ENCODE results near the gene IL23A.
A peak's percentile ranks its signal among the peaks of the same experiment; 100 is the strongest.
"Not testable (repeated sequence)": the region's sequence is repeated elsewhere in the genome, so short reads cannot be mapped to it uniquely, and the experiment has no call there.

The IL23A gene

DNA sequence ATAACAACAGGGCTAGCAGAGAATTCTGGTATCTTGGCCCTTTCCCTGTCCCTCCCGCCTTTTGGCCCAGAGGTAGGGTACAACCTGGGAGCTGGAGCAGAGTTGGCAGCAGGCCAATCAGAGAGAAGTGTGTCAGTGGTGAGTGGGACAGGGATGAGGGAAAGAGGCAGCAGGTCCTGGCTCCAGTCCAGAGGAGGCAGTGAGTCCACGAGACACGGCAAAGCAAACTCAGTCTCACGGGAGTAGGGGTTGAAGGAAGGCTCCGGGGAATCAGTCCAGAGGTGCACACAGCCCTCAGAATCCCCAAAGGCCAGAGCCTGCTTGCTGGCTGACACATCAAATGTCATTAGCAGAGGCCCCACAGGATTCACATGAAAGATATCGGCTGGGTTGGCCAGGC, 12.2 kb upstream of the IL23A start:
- no peak for DNase-seq

DNA sequence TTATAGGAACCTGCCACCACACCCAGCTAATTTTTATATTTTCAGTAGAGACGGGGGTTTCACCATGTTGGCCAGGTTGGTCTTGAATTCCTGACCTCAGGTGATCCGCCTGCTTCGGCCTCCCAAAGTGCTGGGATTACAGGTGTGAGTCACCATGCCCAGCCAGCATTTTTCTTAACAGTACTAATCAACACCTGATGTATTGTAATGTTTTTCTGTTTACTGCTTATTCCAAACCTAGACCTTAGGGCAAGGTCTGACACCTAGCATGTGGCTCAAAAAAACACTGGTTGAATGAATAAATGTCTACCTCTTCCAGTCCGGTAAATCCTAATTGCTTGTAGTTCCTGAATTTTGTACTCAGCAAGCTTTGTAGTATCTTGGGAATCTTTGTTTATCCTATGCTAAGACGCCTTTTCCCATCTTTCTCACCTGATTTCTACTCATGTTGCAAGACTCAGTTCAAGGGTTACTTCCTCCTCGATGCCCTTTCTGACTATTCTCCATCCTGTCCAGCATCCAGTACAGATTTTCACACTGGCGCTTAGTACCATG, 7.7 kb upstream of the IL23A start:
- no peak for DNase-seq

DNA sequence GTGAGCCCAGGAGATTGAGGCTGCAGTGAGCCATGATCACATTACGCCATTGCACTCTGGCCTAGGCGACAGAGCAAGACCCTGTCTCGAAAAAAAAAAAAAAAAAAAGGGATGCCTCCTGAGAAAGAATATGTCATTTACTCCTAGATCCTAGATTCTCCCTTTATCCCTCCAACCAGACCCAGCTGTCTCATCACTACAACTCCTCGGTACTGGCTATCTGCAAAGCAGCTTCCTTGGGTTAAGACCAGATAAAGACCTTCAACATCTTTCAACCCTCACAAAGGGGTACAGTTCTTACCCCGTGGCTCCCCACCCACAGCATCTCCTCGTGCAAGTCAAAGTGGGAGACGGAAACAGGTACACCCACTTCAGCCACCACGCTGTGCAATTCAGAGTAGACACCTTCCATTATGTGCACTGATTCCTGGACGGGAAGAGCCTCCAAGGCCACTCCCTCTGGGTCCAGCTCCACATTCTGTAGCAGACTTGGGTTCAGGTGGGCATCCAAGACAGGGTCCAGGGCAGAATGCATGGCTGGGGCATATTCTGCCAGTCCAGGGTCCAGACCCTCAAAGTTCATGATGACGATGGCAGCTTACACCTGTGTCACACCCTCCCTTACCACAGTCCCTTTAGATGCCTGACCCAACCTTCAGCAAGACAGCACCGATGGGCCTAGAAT, 6.0 kb upstream of the IL23A start:
- no peak for DNase-seq

DNA sequence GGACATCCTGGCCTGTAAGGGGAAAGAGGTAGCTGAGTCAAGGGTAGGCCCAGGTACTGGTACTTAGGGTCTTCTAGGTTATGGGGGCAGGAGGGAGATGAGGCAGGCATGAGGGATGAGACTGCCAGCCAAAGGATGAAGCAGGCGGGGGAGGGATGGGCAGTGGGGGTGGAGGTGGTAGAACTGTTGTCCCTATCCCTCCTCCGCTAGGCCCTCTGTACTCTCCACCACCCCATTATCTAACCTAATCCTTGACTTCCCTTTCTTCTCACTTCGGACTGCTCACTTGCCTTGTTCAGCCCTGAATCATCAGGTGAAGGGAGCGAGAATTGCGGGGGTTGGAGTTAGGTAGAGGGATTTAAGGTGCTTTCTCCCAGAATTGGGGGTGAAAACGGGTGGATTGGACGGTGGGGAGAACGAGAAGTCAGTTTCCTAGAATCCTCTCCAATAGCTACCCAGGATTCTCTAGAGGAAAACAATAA, 5.4 kb upstream of the IL23A start:
- no peak for DNase-seq

DNA sequence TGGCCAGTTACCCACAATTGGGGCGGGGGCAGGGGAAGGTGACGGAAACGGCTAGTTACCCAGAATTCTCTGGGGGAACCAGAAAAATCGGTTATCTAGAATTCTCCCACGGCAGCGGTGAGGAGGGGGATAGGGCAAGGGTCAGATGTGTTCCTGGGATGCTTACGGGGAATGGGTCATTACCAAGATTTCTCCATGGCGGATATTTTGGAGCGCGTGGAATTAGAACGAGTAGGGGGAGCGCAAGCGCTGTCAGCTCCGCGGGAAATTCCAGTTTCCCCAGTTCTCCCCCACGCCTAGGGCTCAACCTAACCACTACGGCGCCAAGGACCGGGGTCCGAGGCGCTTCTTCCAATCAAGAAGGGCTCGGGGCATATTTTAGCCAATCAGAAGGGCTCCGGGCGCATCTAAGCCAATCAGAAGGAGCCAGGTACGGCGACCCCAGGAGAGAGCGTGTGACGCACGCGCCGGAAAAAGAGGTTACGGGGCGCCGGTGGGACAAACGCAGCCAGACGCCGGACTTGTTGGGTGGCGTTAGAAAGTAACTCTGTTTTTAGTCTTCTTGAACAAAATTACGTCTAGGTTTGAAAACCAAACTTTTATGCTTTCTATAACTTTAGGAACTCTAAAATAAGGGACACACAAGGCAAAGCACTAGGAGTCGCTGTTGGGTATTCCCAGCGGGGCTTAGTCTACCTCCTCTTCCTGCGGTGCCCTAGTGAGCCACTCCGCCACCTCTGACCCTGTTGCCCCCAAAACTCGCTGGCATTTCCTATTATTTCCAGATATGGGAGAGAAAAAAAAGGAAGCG, 4.8 kb upstream of the IL23A start, which contains the start of gene PAN2:
Gene PAN2, minus strand, starts transcription at position 322 of the 811 bp plus-strand sequence. CDS start 906 bp downstream, outside the sequence.
- peak; percentile 94 for DNase-seq

DNA sequence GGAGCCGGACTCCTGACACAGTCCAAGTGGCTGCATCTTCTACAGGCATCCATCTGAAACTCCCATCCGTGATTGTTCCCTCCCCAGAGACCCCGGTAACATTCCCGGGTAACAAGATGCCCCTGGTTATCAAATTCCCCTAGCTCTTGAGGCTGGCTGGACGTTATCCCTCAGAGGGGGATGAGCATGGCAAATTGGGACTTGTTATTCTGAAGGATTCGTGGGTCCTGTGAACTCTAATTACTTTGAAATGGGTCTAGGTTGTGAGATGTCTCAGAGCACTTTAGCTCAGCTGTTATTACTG, 4.2 kb upstream of the IL23A start:
- no peak for DNase-seq

DNA sequence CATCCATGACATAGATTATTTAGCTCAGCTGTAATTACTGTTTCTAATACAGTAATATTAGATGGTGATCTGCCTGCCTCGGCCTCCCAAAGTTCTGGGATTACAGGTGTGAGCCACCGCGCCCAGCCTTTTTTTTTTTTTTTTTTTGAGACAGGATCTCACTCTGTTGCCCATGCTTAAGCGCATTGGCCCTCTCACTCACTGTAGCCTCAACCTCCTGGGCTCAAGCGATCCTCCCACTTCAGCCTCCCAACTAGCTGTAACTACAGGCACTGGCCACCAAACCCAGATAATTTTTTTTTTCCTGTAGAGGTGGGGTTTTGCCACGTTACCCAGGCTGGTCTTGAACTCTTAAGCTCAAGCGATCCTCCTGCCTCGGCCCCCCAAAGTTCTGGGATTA, 3.2 kb upstream of the IL23A start:
- DNase-seq: not testable (repeated sequence)

DNA sequence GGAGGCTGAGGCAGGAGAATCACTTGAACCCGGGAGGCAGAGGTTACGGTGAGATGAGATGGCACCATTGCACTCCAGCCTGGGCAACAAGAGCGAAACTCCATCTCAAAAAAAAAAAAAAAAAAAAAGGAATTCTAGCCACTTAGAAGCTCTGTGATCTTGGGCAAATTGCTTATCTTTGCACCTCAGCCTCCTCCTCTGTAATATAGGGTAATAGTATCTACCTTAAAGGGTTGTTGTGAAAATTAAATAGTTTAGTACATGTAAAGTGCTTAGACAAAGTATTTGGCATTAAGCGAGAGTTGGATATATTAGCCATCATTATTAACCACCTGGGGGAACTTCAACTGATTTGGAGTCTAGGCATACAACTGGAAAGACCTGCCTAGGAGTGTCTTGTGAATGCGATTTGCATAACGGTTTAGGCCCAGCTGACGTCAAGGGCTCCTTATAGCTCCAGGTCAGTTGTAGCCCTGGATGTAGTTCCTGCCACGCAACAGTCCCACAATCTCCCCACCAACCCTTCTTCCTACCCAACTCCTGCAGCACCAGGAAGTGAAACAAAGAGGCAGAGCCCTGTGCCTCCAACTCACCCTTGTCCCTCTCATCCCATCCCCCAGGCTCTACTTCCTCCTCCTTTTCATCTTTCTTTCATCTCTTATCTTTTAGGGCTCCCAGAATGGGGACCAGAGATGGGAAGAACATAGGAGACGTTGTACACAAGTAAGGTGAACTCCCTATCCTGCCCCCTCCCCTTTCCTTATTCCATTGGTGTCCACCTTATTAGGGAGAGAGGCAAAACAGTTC, 2.1 kb upstream of the IL23A start:
- DNase-seq: no peak

DNA sequence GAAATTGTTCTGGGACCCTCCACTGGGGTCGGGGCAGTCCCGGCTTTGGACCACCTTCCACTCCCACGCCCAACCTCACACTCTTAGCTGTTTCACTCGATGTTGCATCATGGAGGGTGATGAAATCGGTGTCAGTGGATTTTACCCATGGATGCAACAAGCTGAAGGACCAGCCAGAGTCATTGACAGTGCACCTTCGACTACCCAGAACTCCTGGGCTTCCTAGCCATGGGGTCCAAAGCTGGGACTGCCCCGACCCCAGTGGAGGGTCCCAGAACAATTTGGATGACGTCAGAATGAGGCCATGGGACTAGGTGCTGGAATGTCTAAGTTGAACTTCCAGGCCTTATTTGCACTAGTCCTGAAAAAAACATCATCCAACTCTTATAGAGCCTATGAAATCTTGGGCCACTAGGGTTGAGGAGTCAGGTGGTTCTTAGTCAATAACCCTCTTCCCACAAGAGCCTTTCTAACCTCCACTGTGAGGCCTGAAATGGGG, 882 bp upstream of the IL23A start:
- no peak for DNase-seq

DNA sequence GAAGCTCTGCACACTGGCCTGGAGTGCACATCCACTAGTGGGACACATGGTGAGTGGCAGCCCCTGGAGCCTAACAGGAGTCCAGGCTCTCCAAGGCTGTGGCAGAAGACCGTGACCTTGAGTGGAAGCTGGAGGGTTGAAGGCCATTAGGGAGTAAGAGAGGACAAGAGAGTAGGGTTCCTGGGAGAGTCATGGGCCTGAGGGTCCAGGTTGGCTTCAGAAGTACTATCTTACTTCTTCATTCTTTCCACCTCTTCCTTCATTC, 406 bp downstream of the IL23A start:
- DNase-seq: no peak

DNA sequence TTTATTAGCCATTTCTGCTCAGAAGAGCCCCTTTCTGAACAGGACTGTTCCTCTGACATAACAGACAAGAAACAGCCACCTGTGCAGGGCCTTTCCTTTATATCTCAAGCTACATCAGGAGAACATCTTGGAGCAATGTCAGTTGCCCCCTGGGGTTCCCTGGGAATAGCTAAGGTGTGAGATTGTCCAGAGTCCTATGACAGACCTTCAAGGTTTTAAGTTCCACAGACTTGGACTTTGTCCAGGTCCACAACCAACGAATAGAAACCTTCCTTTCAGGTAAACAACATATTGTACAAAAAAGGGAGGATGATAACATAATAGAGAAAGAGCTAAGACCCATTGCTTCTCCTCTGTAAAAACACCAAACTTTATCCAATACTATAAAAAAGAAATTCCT, 2.9 kb downstream of the IL23A start:
- DNase-seq: no peak

DNA sequence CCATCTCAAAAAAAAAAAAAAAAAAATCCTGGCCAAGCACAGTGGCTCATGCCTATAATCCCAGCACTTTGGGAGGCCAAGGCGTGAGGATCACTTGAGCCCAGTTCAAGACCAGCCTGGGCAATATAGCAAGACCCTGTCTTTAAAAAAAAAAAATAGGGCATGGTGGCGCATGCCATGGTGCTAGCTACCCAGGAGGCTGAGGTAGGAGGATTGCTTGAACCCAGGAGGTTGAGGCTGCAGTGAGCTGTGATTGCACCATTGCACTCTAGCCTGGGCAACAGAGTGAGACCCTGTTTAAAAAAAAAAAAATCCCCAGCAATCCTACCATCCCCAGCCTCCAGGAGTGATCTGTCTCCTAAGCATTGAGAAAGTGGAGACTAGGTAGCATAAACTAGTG, 3.6 kb downstream of the IL23A start:
- DNase-seq: not testable (repeated sequence)

DNA sequence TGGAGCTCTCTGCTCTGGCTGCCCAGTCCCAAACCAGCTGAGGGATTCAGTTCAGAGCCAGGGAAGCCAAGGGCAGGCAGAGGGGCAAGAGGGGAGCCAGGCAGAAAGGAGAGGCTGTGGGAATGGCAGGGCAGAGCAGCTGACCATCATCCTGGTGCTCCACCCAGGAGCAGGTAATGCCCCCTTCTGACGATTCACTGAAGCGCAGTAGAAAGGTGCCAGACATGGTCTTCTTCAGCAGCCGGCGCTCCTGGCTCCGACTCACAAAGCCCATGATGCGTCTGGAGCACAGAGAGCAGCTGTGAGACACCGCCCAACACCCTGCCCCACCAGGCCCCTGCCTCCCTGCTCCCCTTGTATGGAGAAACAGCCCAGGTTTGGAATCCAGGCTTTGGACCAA, 8.0 kb downstream of the IL23A start:
- DNase-seq: no peak

DNA sequence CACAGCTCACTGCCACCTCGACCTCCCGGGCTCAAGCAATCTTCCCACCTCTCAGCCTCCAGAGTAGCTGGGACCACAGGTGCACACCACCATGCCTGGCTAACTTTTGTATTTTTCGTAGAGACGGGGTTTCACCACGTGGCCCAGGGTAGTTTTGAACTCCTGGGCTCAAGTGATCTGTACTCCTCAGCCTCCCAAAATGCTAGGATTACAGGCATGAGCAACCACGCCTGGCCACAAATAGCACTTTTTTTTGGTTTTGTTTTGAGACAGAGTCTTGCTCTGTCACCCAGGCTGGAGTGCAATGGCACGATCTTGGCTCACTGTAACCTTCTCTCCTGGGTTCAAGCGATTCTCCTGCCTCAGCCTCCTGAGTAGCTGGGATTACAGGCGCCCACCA, 8.6 kb downstream of the IL23A start:
- not testable (repeated sequence) for DNase-seq

DNA sequence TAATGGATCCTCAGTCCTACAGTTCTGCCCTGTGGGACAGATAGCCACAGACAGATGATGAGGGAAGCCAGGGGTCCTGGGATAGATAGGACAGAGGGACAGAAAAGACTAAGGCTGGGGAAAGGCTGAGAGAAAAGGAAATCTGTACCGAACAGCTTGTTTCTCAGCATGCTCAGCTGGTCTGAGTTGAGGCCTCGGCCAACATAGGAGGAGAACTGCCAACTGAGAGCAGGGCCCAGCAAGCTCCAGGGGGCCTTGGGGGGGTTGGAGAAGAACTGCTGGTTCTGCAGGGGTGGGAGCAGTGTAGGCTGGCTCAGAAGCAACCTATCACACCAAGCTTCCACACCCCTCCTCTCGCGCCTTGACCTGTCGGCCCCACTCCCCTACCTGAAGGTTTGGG, 10.1 kb downstream of the IL23A start:
- DNase-seq: no peak

DNA sequence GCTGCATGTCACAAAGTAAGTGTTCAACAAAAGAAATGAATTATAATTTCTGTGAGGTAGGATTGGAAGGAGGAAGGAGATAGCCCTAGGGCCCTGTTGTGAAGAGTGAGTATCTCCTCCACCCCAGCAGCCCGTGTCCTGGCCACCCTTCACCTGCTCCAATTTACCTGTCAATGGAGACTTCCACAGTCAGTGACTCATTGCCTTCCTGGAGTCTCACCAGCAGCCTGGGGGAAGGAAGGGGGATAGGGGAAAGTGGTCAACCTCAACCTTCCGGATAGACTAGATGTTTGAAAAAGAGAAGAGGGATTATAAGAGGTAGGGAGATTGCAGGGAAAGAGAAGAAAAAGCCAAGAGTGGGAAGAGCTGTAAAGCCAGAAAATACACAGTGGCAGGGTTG, 12.0 kb downstream of the IL23A start:
- DNase-seq: no peak

DNA sequence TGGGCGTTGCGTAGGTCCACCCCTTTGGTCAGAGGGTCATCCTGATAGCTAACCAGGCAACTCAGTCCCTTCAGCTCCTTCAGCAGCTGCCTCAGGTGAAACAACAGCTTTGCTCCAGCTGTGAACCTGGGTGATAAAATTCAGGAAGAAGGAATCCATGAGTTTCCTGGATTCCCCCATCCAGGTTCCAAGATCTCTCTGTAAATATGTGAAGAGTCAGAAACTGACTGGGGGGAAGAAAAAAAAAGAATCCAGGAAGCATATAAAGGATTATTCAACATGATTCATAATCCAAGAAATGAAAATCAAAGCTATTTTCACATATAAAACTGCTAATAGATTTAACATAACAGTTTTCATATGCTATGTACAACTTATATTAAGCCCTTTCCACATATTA, 12.6 kb downstream of the IL23A start:
- DNase-seq: no peak

DNA sequence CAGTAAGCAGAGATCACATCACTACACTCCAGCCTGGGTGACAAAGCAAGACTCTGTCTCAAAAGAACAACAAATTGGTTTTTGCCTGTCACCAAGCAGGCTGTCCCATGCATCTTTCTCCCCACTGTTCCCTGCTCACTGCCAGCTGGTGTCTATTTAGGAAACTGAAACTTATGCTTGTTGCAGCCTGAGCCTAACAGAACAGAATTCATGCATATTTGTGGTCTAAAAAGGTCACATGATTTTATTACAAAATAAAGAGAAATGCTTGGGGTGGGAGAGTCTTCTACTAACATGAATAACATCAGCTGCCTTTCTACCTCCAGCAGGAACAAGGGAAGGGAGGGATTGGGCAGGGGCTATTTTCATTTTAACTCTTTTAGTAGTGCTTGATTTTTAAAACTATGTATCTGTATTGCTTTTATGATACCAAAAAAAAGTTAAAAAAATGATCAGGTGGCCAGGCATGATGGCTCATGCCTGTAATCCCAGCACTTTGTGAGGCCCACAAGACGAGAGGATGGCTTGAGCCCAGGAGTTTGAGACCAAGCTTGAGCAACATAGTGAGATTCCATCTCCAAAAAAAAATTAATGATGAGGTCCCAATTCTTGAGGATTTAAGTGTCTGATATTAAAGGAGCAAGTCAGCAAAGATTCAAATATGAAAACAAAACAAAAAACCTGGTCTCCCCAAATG, 20.3 kb downstream of the IL23A start:
- DNase-seq: no peak

DNA sequence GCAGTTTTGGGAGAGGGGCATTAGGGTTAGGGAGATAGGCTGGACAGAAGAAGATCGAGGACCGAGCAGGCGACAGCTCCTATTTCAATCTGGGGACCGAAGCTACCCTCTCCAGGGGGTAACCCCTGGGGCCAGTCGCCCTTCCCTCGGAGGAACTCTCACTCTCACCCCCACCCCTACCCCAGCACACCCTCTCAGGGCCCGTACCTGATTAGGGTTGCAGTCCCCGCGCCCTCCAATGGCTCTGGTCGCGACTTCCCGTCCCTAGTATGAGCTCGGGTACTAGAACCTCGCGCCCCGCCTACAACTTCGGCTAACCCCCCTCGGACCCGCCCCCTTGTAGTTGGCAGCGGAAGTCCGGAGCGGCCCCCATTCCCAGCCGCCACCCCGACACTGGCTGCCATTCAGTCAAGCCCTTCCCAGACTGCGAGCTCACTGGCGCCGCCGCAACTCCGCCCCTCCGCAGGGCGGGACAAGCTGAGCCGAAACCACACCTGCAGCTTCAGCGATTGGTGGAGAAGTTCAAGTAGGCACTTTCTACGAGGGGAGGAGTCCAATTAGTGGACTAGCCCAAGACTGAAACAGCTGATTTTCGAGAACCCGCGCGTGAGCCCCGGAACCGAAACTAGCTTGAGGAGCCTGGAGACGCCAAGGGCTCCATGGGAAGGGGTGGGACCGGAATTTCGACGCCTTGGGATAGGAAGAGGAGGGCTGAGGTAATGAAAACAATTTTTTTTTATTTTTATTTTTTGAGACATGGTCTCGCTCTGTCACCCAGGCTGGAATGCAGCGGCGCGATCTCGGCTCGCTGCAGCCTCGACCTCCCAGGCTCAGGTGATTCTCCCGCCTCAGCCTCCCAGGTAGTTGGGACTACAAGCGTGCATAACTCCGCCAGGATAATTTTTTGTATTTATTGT, 21.4 kb downstream of the IL23A start, which contains the start of gene STAT2:
Gene STAT2, minus strand, starts transcription at position 257 of the 917 bp plus-strand sequence. CDS start 3,536 bp downstream, outside the sequence.
- peak; percentile 98 for DNase-seq

DNA sequence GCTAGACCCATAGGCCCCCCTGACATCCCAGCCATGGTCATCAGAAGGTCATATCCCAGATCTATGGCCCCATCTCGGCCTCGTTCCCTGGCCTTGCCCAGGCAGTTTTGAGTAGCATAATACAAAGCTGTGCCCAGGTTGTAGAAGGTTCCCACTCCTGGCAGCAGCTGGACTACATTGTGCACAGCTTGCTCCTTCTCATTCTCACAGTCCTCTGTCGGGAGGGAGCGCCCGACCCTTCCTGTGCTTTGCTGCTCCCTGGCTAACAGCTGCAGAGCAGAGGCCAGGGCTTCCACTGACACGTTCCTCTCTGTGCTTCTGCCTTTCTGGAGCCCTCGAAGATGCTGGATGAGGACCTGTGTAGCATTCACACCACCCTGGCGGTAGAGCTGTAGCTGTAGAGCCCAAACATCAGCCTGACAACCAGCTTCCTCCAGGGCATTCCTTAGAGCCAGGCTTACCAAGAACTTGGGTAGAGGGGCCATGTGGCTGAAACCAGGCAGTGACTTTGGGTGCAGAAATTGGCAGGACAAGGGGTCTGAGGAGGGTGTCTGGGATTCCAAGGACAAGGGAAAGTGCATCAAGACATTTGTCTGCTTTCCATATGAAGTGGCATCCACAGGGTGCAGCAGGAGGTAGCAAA, 22.9 kb downstream of the IL23A start:
- no peak for DNase-seq

Data from NCI-H748 treated with DMSO at 0.1 percent for 48 hours (cell line).